ENCODE measurements around the gene TMPRSS6. TPM values are rescaled to one million over a fixed set of nuclear protein-coding genes. Genes with fewer than 3 reads are reported as not detected.

The TMPRSS6 gene
- total and polyA plus RNA-seq, 2 donors (not counting 1 experiment from before 2014, with no cell fraction given) = not detected

GRCh38 chr22:37137903-37138665 is 28.6 kb upstream of the TMPRSS6 start:
- TF ChIP-seq EZH2 (IDR thresholded peaks at IDR 0.05; ENCODE audit: low read length, missing control alignments) = no peak
- TF ChIP-seq CTCF (conservative IDR thresholded peaks at IDR 0.05 in 1 of 2, IDR thresholded peaks at IDR 0.05 in 1 of 2; ENCODE audit: low read depth in 1 of 2, low read length in 2 of 2) = no peak
- Histone ChIP-seq H3K4me2 (ENCODE audit: extremely low read depth, insufficient read depth, low read length) (no peak overlapping the region), H3K4me1 (ENCODE audit: control insufficient read depth, extremely low read depth, insufficient read depth, low read length) (no peaks in the 10 kb centered on the region), H3K79me2 (ENCODE audit: control insufficient read depth, insufficient read depth, low read length) (no peaks in the 10 kb centered on the region), H3K9ac (ENCODE audit: insufficient read depth, low read length) (no peak overlapping the region), H2AFZ (ENCODE audit: low read length) (no peak overlapping the region), H3K36me3 (ENCODE audit: control insufficient read depth, insufficient read depth, low read length) (no peaks in the 10 kb centered on the region), H3K27me3 (ENCODE audit: control insufficient read depth, insufficient read depth, low read length) (no peaks in the 10 kb centered on the region), H3K9me3 (ENCODE audit: control insufficient read depth, insufficient read depth, low read depth, low read length) (no peaks in the 10 kb centered on the region), H3K4me3 (replicated peaks in 1 of 4; ENCODE audit: control extremely low read depth in 1 of 4, insufficient read depth in 1 of 4, low read depth in 3 of 4, low read length in 4 of 4) (no peak overlapping the region), H4K20me1 (ENCODE audit: control insufficient read depth, extremely low read depth, insufficient read depth, low read length) (no peaks in the 10 kb centered on the region), H3K27ac (ENCODE audit: insufficient read depth, low read length) (no peak overlapping the region)
- DNase-seq (ENCODE audit: low read depth in 2 of 2) = no peak

DNA sequence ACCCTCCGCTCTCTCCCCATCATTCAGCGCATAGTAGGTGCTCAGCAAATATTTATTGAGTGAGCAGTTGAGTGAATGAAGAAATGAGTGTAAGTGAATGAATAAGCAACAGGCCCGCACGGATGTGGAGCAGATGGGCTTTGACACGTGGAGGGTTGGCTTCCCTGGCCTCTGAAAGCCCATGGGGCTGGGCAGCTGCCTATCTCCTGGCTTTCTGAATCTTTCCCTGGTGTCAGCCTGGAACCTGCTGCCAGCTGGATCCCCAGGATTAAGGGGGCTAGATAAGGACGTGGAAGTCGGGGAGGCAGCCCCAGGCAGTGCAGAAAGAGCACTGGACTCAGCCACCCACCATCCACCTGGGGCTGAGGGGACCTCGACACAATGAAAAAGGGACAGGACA is 27.6 kb upstream of the TMPRSS6 start:
- no peak overlapping the region for H3K9ac ChIP-seq (ENCODE audit: insufficient read depth, low read length)
- TF ChIP-seq EZH2 (IDR thresholded peaks at IDR 0.05; ENCODE audit: low read length, missing control alignments) = no peak
- H2AFZ ChIP-seq (ENCODE audit: low read length) = no peak overlapping the region
- no peak overlapping the region for H3K4me2 ChIP-seq (ENCODE audit: extremely low read depth, insufficient read depth, low read length)
- H3K4me3 ChIP-seq (replicated peaks in 1 of 4; ENCODE audit: control extremely low read depth in 1 of 4, insufficient read depth in 1 of 4, low read depth in 3 of 4, low read length in 4 of 4) = no peak overlapping the region
- no peaks in the 10 kb centered on the region for H3K27me3 ChIP-seq (ENCODE audit: control insufficient read depth, insufficient read depth, low read length)
- no peaks in the 10 kb centered on the region for H3K9me3 ChIP-seq (ENCODE audit: control insufficient read depth, insufficient read depth, low read depth, low read length)
- H4K20me1 ChIP-seq (ENCODE audit: control insufficient read depth, extremely low read depth, insufficient read depth, low read length) = no peaks in the 10 kb centered on the region
- no peak overlapping the region for H3K27ac ChIP-seq (ENCODE audit: insufficient read depth, low read length)
- H3K4me1 ChIP-seq (ENCODE audit: control insufficient read depth, extremely low read depth, insufficient read depth, low read length) = no peaks in the 10 kb centered on the region
- H3K79me2 ChIP-seq (ENCODE audit: control insufficient read depth, insufficient read depth, low read length) = no peaks in the 10 kb centered on the region
- H3K36me3 ChIP-seq (ENCODE audit: control insufficient read depth, insufficient read depth, low read length) = no peaks in the 10 kb centered on the region
- DNase-seq (ENCODE audit: low read depth in 2 of 2) = no peak

GRCh38 chr22:37135023-37135422 is 25.5 kb upstream of the TMPRSS6 start:
- H3K9me3 ChIP-seq (ENCODE audit: control insufficient read depth, insufficient read depth, low read depth, low read length) = no peaks in the 10 kb centered on the region
- TF ChIP-seq CTCF (conservative IDR thresholded peaks at IDR 0.05 in 1 of 2, IDR thresholded peaks at IDR 0.05 in 1 of 2; ENCODE audit: low read depth in 1 of 2, low read length in 2 of 2) (no peak), EZH2 (IDR thresholded peaks at IDR 0.05; ENCODE audit: low read length, missing control alignments) (no peak)
- no peak for DNase-seq (ENCODE audit: low read depth in 2 of 2)
- no peaks in the 10 kb centered on the region for H3K36me3 ChIP-seq (ENCODE audit: control insufficient read depth, insufficient read depth, low read length)
- H3K27me3 ChIP-seq (ENCODE audit: control insufficient read depth, insufficient read depth, low read length) = no peaks in the 10 kb centered on the region
- no peaks in the 10 kb centered on the region for H3K4me1 ChIP-seq (ENCODE audit: control insufficient read depth, extremely low read depth, insufficient read depth, low read length)
- no peak overlapping the region for H3K27ac ChIP-seq (ENCODE audit: insufficient read depth, low read length)
- H3K9ac ChIP-seq (ENCODE audit: insufficient read depth, low read length) = no peak overlapping the region
- H3K4me2 ChIP-seq (ENCODE audit: extremely low read depth, insufficient read depth, low read length) = no peak overlapping the region
- H4K20me1 ChIP-seq (ENCODE audit: control insufficient read depth, extremely low read depth, insufficient read depth, low read length) = no peaks in the 10 kb centered on the region
- H3K79me2 ChIP-seq (ENCODE audit: control insufficient read depth, insufficient read depth, low read length) = no peaks in the 10 kb centered on the region
- no peak overlapping the region for H2AFZ ChIP-seq (ENCODE audit: low read length)
- H3K4me3 ChIP-seq (replicated peaks in 1 of 4; ENCODE audit: control extremely low read depth in 1 of 4, insufficient read depth in 1 of 4, low read depth in 3 of 4, low read length in 4 of 4) = no peak overlapping the region
